NCI-H2081 treated with DMSO at 0.1 percent for 48 hours (cell line): ENCODE results near the gene SHKBP1.
A peak's percentile ranks its signal among the peaks of the same experiment; 100 is the strongest.
"Not testable (repeated sequence)": the region's sequence is repeated elsewhere in the genome, so short reads cannot be mapped to it uniquely, and the experiment has no call there.

Source experiments
- DNase-seq: peaks from one replicate; lab custom pipeline; 2025; lab: John Stamatoyannopoulos, UW

Gene SHKBP1

DNA sequence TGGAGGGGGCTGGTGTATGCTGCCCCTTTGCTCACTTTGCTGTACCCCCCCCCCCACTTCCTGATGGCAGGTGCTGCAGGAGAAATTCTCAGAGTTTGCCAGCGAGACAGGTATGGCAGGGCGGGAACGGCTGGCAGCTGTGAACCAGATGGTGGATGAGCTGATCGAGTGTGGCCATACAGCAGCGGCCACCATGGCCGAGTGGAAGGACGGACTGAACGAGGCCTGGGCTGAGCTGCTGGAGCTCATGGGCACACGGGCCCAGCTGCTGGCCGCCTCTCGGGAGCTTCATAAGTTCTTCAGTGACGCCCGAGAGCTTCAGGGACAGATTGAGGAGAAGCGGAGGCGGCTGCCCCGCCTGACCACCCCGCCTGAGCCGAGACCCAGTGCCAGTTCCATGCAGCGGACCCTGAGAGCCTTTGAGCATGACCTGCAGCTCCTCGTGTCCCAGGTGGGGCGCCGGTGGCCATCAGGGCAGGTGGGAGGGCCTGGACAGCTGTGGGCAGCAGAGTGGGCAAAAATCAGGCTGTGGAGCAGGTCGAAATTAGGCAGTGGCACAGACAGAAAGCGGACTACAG, 19.6 kb upstream of the SHKBP1 start:
- no peak for DNase-seq

DNA sequence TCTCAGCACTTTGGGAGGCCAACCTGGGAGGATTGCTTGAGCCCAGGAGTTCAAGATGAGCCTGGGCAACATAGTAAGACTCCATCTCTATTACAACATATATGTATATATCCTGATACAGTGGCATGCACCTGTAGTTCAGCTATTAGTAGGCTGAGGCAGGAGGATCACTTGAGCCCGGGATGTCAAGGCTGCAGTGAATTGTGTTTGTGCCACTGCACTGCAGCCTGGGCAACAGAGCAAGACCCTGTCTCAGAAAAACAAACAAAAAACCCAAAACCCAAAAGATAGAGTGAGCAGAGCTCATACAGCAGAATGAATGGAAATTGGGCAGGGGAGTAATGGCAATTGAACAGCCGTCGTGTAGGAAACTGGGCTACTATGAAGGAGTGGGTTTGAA, 17.3 kb upstream of the SHKBP1 start:
- no peak for DNase-seq

DNA sequence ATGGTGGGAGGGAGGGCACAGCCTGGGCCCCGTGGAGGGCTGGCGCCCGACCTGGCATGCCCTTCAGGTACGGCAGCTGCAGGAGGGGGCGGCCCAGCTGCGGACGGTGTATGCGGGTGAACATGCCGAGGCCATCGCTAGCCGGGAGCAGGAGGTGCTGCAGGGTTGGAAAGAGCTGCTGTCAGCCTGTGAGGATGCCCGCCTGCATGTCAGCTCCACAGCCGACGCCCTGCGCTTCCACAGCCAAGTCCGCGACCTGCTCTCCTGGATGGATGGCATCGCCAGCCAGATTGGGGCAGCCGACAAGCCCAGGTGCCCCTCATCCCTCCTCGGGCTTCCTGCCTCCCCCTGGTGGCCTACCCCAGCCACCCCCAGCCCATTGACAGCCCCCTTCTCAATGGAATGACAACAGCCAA, 16.6 kb upstream of the SHKBP1 start:
- no peak for DNase-seq

DNA sequence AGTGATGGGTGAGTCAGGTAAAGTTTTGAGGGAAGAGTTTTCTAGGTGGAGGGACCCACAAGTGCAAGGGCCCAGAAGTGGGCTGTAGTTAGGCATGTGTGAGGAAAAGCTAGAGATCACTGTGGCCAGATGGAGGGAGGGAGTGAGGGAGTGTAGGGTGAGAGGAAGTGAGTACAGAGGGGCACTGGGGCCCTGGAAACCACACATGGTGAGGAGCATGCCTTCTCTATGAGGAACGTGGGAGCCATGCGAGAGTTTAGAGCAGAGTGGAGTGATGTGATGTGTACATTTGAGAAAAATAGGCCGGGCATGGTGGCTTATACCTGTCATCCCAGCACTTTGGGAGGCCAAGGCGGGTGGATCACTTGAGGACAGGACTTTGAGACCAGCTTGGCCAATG, 14.7 kb upstream of the SHKBP1 start:
- no peak for DNase-seq

DNA sequence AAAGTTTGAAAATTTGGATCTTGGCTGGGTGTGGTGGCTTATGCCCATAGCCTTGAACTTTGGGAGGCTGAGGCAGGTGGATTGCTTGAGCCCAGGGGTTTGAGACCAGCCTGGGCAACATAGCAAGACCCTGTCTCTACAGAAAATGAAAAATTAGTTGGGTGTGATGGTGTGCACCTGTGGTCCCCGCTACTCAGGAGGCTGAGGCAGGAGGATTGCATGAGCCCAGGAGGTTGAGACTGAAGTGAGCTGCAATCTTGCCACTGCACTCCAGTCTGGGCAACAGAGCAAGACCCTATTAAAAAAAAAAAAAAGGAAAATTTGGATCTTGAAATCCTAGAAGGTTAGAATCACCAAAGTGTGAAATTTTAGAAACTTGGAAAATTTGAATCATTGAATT, 12.1 kb upstream of the SHKBP1 start:
- not testable (repeated sequence) for DNase-seq

DNA sequence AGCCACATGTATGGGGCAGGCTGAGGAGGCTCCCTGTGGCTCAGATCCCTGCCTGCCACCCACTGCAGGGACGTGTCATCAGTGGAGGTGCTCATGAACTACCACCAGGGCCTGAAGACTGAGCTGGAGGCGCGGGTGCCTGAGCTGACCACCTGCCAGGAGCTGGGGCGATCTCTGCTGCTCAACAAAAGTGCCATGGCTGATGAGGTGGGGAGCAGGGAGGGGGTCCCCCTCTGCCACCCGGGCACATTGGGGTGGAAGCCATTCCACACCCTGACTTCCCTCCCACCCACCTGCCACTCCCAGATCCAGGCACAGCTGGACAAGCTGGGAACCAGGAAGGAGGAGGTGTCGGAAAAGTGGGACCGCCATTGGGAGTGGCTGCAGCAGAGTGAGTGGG, 11.3 kb upstream of the SHKBP1 start:
- DNase-seq, result no peak

DNA sequence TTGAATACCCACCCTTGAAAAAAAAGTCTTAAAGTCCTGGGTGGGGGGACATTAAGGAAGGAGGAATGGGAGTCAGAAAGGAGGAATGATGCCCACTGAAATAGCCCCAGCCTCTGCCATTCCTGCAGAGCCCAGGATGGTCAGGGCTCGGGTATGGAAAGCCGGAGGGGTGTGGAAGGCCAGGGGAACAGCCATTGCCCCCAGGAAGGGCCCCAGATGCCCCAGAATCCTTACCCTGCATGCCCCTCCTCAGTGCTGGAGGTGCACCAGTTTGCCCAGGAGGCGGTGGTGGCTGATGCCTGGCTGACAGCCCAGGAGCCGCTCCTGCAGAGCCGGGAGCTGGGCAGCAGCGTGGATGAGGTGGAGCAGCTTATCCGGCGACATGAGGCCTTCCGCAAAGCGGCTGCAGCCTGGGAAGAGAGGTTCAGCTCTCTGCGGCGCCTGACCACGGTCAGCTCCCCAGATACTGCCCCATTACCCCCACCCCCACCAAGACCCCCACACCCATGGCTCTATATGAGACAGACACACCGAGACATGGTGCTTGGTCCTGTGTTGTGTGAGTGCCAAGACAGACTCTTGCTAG, 10.7 kb upstream of the SHKBP1 start:
- DNase-seq, result no peak

DNA sequence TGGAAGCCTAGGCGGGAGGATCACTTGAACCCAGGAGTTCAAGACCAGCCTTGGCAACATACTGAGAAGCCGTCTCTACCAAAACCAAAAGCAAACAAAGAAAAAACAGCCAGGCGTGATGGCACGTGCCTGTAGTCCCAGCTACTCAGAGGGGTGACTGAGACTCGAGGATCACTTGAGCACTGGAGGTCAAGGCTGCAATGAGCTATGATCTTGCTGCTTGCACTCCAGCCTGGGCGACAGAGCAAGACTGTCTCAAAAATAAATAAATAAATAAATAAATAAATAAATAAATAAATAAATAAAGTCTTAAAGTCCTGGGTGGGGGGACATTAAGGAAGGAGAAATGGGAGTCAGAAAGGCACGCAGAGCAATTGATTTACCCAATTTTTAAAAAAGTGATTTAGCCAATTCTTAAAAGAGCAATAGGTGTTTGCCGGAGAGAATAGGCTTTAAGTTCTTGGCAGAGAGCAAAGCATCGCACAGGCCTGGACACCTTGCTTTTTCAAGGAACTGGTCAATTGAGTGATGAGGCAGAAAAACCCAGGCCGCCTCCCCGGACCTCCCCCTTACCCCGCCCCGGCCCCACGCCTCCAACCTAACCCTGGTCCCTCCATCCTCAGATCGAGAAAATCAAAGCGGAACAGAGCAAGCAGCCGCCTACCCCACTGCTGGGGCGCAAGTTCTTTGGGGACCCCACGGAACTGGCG, 9.5 kb upstream of the SHKBP1 start:
- DNase-seq, result no peak

DNA sequence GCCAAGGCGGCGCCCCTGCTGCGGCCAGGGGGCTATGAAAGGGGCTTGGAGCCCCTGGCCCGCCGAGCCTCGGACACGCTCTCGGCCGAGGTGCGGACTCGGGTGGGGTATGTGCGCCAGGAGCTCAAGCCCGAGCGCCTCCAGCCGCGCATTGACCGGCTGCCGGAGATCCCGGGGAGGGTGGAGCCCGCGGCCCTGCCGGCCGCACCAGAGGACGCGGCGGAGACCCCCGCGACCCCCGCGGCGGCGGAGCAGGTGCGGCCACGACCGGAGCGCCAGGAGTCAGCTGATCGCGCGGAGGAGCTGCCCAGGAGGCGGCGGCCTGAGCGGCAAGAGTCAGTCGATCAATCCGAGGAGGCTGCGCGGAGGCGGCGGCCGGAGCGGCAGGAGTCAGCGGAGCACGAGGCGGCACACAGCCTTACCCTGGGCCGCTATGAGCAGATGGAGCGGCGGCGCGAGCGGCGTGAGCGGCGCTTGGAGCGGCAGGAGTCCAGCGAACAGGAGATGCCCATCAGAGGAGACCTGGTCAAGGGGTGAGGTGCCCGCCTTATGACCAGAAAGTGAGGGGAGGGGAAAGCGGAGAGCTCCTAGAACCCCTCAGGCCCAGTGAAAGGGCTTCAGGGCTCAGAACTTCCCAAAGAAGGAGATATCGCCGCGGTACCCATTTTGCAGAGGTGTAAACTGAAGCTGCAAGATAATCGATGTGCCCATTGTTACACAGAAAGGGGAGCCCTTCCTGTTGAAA, 8.8 kb upstream of the SHKBP1 start:
- no peak for DNase-seq

DNA sequence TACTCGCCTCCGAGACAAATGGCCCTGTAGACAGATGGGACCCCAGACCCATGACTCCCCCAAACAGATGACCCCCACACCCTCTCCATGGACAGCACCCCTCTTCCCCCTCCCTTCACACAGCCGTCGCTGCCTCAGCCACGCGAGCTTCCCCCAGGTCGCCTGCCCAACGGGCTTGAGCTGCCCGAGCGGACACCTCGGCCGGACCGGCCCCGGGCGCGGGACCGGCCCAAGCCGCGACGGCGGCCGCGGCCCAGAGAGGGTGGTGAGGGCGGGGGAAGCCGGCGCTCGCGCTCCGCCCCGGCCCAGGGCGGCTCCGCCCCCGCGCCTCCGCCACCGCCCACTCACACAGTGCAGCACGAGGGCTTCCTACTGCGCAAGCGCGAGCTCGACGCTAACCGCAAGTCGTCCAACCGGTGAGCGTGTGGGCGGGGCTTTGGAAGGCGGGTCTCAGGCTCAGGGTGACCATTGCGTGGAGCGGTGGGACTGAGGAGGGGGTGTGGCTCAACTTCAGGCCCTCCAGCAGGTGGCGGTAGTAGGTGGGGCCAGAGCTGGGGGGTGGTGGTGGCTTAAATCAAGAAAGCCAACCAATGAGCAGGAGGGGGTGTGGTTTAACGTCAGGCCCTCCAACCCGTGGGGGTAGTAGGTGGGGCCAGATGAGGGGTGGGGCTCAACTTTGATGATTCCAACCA, 6.2 kb upstream of the SHKBP1 start:
- peak; percentile 77 for DNase-seq

DNA sequence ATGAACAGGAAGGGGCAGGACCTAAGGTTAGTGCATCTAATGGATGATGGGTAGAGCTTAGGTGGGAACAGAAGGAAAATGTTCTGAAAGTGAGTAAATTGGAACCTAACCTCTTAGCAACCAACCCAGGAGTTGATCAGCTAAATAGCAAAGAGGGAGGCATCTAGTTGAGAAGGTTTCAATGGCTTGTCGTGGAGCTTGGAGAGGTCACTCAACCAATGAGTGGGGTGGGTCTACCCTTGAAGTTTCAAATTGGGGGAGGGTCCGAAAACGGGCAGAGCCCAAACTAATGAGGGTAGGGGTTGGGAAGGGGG, 5.7 kb upstream of the SHKBP1 start:
- DNase-seq, result no peak

DNA sequence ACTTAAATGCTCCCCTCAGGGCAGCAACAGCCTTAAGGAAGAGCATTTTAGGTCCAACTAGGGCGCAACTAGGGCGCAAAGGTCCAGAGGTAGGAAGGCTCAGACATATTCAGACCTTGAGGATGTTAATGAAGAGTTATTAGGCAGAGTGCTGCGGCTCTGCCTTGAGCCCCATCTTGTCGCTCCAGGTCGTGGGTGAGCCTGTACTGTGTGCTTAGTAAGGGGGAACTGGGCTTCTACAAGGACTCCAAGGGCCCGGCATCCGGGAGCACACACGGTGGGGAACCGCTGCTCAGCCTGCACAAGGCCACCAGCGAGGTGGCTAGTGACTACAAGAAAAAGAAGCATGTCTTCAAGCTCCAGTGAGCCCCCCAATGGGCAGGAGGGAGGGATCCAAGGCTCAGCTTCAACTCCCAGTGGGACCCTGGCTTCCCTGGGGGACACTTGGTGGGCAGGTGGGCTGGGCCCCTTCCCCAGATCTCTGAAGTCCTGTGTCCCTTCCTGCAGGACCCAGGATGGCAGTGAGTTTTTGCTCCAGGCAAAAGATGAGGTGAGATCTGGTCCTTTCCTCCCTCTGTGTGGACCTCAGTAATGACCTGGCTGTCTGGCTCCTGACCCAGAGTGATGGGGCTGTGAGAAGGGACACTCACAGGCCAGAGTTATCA, 4.7 kb upstream of the SHKBP1 start:
- DNase-seq, result no peak

DNA sequence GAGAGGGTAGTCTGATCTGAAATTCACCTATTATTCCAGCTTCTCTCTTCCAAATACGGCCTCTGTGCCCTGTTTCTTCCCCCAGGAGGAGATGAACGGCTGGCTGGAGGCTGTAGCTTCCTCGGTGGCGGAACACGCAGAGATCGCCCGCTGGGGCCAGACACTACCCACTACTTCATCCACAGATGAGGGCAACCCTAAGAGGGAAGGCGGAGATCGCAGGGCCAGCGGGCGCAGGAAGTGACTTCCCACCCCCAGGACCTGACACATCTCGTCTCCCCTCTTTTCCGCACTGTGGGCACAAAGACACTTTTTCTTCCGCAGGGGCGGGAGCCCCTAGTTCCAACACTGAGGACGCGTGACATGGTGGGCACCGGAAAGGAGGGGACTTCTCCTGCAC, 1.3 kb upstream of the SHKBP1 start:
- no peak for DNase-seq

DNA sequence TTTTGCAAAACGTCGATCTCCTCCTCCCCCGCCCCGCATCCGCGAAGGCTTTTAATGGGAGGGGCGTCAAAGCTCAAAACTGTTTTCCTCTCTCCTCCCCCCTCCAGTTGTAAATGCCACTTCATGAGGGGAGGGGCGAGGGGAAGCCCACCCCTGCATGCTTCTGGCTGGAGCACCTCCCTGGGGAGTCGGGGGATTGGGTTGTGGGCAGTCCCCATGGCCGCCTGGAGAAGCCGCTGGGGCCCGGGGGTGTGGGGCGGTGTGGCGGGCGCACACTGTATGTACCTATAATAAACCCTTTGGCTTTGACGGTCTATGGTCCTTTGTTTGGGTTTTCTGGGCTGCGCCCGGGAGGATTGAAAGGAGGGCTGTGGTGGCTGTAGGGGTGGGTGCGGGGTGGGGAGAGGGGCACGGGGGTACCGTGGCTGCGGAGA, 505 bp upstream of the SHKBP1 start:
- no peak for DNase-seq

DNA sequence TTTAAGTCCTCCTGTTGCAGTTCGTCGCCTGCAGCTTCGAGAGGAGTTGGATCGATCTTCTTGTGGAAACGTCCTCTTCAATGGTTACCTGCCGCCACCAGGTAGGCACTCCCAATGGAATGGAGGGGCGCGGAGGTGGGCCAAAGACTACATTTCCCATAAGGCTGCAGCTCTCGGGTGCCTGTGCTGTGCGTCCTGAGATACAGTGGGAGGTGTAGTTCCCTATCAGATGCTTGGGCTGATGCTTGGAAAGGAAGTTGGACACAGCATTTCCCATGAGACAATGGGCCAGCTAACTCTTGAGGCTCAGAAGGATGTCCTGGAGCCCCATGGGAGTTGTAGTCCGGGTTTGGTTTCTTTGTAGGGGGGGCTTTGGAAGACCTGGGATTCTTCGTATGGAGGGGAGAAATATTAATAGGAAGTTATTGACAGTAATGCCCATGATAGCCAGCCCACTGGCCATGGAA, 1.8 kb downstream of the SHKBP1 start:
- no peak for DNase-seq

DNA sequence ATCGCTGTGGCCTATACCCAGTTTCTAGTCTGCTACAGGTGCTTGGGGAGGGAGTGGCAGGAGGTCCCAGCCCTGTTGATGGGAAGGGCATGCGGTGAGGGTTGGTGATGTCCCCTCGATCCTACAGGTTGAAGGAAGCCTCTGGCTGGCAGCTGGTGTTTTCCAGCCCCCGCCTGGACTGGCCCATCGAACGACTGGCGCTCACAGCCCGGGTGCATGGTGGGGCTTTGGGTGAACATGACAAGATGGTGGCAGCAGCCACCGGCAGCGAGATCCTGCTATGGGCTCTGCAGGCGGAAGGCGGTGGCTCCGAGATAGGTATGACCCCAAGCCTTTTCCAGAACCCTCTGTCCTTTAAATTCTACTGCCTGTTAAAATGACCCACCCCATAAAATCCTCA, 3.9 kb downstream of the SHKBP1 start:
- DNase-seq, result no peak

DNA sequence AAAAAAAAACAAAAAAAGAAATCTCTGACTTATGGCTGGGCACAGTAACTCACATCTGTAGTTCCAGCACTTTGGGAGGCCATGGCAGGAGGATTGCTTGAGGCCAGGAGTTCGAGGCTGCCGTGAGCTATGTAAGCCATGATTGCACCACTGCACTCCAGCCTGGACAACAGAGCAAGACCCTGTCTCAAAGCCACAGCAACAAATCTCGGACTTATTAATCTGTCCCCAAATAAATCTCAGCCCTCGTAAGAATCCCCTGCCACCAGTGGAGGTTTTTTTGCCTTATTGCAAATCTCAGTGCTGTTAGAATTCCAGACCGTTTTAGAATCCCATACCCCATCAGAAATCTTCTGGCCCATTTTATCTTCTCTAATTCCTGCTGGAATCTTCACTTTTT, 4.9 kb downstream of the SHKBP1 start:
- DNase-seq, result no peak

DNA sequence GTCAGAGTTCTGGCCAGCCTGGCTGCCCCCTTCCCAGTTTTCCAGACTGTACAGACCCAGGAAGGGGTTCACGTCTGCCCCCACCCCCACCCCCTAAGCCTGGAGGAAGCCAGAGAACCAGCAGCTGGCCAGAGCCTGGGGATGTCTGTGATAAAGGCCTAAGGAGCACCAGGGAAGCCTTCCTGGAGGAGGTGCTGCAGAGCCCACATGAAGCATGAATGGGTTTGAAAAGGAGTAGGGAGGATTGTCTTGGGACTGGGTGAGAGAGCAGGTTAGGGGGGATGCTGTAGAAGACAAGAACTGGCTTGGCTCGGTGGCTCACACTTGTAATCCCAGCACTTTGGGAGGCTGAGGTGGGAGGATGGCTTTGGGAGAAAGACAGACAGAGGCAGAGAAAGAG, 5.8 kb downstream of the SHKBP1 start:
- no peak for DNase-seq

DNA sequence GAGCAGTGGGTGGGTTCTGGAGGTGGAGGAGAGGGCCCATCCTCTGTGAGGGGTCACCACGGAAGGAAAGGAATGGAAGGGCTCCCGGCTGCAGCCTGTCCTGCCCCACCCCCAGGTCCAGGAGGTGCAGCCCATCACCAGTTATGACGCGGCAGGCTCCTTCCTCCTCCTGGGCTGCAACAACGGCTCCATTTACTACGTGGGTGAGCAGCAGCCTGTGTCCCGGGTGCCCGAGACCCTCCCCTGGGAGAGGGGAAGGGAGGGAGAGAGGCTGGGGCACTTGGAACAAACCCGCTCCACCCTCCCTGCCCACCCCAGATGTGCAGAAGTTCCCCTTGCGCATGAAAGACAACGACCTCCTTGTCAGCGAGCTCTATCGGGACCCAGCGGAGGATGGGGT, 6.6 kb downstream of the SHKBP1 start:
- DNase-seq, result no peak

DNA sequence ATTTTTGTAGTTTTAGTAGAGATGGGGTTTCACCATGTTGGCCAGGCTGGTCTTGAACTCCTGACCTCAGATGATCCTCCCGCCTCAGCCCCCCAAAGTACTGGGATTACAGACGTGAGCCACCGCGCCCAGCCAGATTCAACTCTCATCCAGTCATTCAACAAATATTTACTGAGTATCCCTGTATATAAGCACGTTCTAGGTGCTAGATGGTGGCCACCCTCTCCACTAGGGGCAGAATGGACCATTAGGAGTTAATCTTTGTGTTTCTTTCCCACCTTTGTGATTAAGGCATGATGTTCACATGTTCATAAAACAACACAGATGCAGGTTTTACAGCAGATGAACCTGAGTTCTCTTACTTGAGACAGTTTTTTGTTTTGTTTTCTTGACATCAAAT, 7.3 kb downstream of the SHKBP1 start:
- no peak for DNase-seq

DNA sequence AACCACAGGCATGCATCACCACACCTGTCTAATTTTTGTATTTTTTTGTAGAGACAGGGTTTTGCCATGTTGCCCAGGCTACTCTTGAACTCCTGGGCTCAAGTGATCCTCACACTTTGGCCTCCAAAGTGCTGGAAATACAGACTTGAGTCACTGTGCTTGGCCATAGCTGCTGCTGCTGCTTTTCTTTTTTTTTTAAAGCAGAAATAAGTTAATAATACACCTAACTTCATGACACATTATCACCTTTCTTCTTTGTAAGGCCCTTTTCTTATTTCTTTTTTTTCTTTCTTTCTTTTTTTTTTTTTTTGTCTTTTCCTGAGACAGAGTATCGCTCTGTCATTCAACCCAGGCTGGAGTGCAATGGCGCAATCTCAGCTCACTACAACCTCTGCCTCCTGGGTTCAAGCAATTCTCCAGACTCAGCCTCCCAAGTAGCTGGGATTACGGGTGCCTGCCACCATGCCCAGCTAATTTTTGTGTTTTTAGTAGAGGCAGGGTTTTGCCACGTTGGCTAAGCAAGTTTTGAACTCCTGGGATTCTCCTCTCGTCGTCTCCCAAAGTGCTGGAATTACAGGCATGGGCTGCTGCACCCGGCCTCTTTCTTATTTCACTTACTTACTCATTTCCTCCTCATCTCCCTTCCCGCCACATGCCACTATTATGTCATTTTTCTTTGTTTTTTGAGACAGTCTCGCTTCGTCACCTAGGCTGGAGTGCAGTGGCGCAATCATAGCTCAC, 8.7 kb downstream of the SHKBP1 start:
- DNase-seq, result no peak
